Cerebellar cortex (tissue), 1 donor: ENCODE measurements around the gene LANCL1.
A peak's percentile ranks its signal among the peaks of the same experiment; 100 is the strongest.

Experiments used
- DNase-seq: peaks from one replicate; pipeline ENCODE4 v3.0.0-alpha.2; 2015; ENCODE audit warnings: low spot score

The LANCL1 gene

GRCh38 chr2:210476194-210477128 lies at the start of gene LANCL1:
Gene LANCL1 (minus strand): TSS chr2:210476759. CDS start chr2:210476396, 363 bp downstream.
- peak; percentile 98 for DNase-seq

DNA sequence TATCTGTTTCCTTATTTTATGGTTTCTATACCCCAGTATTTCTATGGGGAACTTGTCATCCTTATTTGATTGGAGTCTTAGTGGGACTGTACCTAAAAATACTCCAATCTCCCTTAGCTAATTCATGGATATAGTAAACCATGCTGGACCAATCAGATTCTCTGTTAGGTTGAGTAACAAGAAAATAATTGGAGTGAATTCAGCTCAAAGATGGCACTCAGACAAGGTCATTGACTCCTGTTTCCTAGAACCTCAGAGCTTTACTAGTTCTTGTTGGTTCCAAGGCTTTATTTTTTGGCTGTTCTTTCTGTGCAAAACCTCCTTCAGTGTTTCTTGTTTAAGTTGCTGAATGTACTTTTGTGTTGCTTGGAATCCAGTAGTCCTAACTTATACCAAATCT lies 48.0 kb upstream of the LANCL1 start:
- DNase-seq = no peak

- no peak for DNase-seq
These were observed 47.2 kb upstream of the LANCL1 start for GRCh38 chr2:210523650-210524289.

- DNase-seq = no peak
These were observed 45.8 kb upstream of the LANCL1 start for GRCh38 chr2:210522399-210522798.

GRCh38 chr2:210519594-210519993 lies 43.0 kb upstream of the LANCL1 start:
- DNase-seq = no peak

GRCh38 chr2:210517264-210517663 lies 40.7 kb upstream of the LANCL1 start:
- no peak for DNase-seq

- DNase-seq = no peak
These were observed 39.4 kb upstream of the LANCL1 start for GRCh38 chr2:210515911-210516310.

DNA sequence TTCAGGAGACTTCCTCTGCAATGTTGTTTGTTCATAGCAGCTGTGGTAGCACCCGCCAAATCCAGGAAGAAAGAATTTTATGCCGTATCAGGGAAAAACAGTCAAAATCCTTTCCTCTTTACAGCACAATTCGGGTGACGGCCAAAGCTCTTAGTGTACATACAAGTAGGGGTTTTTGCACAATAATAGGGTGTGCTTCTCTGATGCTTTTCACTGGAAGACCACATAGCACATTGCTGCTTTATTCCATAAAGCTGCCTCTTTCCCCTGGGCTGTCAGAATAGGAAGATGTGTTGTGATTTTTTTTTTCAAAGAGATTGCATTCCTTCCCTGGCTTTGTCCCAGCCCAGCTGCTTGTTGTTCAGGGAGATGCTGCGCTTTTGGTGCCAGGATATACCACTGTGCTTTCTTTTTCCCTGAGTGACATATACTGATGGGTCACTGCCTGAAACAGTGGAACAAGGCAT lies 27.2 kb upstream of the LANCL1 start:
- peak; percentile 25 for DNase-seq

GRCh38 chr2:210503001-210503623 lies 26.6 kb upstream of the LANCL1 start:
- DNase-seq = peak; percentile 72

GRCh38 chr2:210496512-210496911 lies 20.0 kb upstream of the LANCL1 start:
- no peak for DNase-seq

- DNase-seq = no peak
These were observed 17.0 kb upstream of the LANCL1 start for GRCh38 chr2:210493528-210493927.

- no peak for DNase-seq
These were observed 5.1 kb upstream of the LANCL1 start for GRCh38 chr2:210481601-210482175.

GRCh38 chr2:210480764-210481163 lies 4.2 kb upstream of the LANCL1 start:
- no peak for DNase-seq

GRCh38 chr2:210480079-210480478 lies 3.5 kb upstream of the LANCL1 start:
- DNase-seq = no peak

DNA sequence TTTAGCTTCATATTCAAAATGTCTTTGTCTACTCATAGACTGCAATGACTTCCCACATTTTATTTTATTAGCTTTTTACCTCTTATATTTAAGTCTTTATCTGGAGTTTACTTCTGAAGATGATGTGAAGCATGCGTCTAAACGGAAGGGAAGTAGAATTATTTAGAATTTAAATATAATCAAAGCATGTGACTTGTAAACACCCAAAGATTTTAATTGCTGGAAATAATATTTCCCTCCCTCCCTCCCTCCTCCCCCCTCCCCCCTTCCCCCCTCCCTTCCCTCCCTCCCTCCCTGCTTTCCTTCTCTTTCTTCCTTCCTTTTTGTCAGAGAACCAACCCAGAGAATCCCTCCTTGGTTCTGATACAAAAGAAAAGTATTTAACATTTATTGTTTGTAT lies 2.1 kb upstream of the LANCL1 start:
- no peak for DNase-seq

GRCh38 chr2:210477496-210477895 lies 937 bp upstream of the LANCL1 start:
- DNase-seq = peak; percentile 69

DNA sequence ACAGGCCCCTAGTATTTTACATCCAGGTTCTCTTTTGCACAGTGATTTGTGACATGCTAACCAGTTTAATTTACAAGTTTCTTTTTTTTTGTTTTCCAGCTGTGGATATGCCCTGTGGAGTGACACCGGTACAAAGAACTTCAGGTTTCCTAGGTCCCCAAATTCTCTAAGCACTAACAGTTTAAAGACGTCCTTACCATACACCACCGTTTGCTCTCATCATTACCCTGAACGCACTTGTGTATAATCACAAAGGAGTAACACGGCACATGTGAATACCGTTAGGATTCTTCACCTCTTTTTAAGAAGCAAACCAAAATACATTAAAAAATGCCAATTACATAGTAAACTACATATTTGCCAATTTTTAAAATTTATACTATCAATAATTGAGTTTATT lies 853 bp downstream of the LANCL1 start:
- DNase-seq = peak; percentile 41

- peak; percentile 10 for DNase-seq
These were observed 1.8 kb downstream of the LANCL1 start for GRCh38 chr2:210474776-210475175.

DNA sequence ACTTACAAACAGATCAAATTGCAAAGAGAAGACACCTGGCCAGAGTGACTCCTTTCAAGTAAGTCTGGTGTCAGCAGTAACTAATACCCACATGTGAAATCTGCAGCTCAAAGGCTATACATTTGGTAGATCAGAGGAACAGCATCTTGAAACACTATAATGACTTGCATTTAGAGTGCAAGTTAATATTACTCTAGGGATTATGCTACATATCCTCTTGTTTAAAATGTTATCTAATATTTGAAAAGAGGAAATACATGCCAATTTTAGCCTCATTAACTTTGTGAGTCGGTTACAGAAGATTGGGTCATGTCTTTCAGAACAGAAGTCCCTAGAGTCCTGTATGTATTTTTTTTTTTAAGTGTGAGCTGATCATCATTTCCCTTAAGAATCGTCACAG lies 15.2 kb downstream of the LANCL1 start:
- DNase-seq = no peak

DNA sequence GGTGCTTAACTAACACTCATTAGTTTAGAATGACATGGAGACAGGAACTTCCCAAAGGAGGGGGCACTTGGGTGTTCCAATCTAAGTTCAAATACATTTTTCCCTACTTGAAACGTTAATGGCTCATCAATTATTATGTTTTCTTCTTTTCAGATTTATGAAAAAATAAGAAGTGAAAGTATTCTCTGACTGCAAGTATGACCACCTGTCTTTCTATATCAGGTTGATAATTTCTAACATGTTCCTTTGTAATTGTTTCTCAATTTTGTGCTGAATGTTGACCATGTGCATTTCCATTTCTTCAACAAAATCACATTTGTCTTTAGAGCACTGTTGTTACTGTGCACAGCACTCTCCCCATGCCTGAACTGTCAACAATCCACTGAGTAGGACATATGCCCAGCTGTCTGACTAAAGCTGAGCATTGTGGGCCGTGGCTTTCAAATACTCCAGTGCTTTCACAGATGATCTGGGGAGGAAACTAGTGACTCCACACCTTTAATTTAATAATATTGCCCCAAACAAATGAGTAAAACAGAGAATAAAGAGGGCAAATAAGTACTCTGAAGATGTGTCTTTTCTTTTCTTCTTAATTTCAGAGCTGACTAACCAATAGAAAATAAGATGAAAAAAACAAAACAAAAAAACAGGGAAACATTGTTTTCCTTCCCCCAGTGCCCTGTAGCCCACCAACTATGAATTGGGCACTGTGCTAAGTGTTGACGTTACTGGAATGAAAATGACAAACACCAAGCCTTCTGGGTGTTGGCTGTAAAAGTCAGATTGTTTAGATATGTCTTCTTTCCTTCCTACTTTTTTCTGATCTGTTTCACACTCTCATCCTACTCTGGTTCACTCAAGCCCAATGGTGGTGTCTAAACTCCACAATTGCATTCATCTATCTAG lies 16.0 kb downstream of the LANCL1 start:
- DNase-seq = no peak

- no peak for DNase-seq
These were observed 16.7 kb downstream of the LANCL1 start for GRCh38 chr2:210459880-210460279.
